HCT116 (cell line): ENCODE results near the gene TRPV4.

Source experiments
- EZH2phosphoT487 ChIP-seq: fragments of 200-600 bp; IDR thresholded peaks from 2 replicates; pipeline ENCODE4 v1.6.1; 2018; ENCODE audit warnings: antibody characterized with exemption, borderline replicate concordance
- JUND ChIP-seq: IDR thresholded peaks from 2 replicates; pipeline ENCODE4 v1.6.1; 2012
- TF ChIP-seq, protein P1 (sequence below), 3 experiments: fragments of 200-600 bp in 1 of 3; sonication (generic) in 1 of 3; IDR thresholded peaks in 2 of 3; conservative IDR thresholded peaks in 1 of 3; 2 replicates each; pipeline ENCODE4 v1.5.1; 2012 to 2017; ENCODE audit warnings: low read depth in 2 of 3, low read length in 2 of 3, antibody characterized with exemption in 1 of 3, borderline replicate concordance in 1 of 3, control low read depth in 1 of 3, mild to moderate bottlenecking in 1 of 3, mixed read lengths in 1 of 3, mixed run types in 1 of 3, moderate library complexity in 1 of 3; ENCODE audit not compliant: insufficient read depth in 1 of 3

DNA sequence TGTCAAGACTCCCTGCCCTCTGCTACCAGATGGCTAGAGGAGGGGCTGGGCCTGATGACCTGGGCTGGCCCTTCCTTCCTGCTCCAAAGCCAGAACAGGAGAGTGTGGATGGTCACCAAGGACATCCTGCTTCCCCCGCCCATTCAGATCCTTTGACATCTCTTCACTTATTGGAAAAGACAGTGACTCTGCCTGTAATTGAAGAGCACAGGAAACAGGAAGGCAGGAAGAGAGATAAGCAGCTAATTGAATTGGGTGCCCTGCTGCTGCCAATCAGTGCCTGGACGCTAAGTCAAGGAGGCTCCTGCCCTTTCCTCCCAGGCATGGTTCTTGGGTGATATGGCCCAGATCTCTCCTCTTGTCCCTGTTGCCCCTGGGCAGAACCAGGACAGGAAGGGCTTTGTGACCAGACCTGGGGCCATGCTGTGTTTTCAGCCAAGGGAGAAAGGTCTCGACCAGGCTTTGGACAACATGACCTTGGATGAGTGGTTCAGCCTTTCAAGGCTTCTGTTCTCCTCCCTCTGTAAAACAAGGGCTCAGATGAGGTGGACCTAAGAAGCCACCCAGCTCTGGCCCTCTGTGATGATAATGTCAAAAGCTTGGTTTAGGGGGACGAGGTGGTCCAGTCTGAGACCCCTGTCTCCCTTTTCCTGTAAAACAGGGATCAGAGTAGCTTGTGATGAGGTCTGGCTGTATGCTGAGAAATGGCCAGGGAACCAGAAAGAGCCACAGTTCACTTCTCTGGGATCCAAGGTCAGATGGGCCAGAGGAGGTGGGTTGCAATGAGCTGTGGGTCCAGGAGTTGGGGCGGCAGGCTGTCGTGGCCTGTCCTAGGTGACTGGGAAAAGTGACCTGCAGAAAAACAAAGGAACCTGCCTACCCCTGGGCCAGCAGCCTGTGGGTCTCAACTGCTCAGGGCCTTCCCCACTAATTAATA, 80.8 kb downstream of the TRPV4 start:
- TF ChIP-seq, protein P1, sequence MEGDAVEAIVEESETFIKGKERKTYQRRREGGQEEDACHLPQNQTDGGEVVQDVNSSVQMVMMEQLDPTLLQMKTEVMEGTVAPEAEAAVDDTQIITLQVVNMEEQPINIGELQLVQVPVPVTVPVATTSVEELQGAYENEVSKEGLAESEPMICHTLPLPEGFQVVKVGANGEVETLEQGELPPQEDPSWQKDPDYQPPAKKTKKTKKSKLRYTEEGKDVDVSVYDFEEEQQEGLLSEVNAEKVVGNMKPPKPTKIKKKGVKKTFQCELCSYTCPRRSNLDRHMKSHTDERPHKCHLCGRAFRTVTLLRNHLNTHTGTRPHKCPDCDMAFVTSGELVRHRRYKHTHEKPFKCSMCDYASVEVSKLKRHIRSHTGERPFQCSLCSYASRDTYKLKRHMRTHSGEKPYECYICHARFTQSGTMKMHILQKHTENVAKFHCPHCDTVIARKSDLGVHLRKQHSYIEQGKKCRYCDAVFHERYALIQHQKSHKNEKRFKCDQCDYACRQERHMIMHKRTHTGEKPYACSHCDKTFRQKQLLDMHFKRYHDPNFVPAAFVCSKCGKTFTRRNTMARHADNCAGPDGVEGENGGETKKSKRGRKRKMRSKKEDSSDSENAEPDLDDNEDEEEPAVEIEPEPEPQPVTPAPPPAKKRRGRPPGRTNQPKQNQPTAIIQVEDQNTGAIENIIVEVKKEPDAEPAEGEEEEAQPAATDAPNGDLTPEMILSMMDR (IDR thresholded peaks at IDR 0.05 in 2 of 3, conservative IDR thresholded peaks at IDR 0.05 in 1 of 3; ENCODE audit: borderline replicate concordance in 1 of 3, insufficient read depth in 1 of 3, low read depth in 2 of 3, low read length in 2 of 3), result no peak
- TF ChIP-seq EZH2phosphoT487, result no peak
- TF ChIP-seq JUND, result no peak
